COLO668 (cell line): ENCODE data around the gene SLC35D3.
"Not testable (repeated sequence)": the region's sequence is repeated elsewhere in the genome, so short reads cannot be mapped to it uniquely, and the experiment has no call there.

Source experiments
- DNase-seq: peaks from one replicate; lab custom pipeline; 2025; ENCODE audit not compliant: unreplicated experiment; lab: John Stamatoyannopoulos, UW

The SLC35D3 gene

GRCh38 chr6:136922685-136923006, 545 bp downstream of the SLC35D3 start:
- DNase-seq, result peak; percentile 69

GRCh38 chr6:136923116-136923953, 1.2 kb downstream of the SLC35D3 start:
- peak; percentile 87 for DNase-seq

- peak; percentile 42 for DNase-seq
Measured at GRCh38 chr6:136923954-136924673, 2.0 kb downstream of the SLC35D3 start.

- no peak for DNase-seq
Measured at GRCh38 chr6:136926383-136926782, 4.3 kb downstream of the SLC35D3 start.

GRCh38 chr6:136927292-136927691, 5.2 kb downstream of the SLC35D3 start:
- DNase-seq, result peak; percentile 15

GRCh38 chr6:136930528-136930927, 8.4 kb downstream of the SLC35D3 start:
- DNase-seq, result no peak

GRCh38 chr6:136932599-136932998, 10.5 kb downstream of the SLC35D3 start:
- DNase-seq, result no peak

- DNase-seq, result no peak
Measured at GRCh38 chr6:136945072-136945471, 23.0 kb downstream of the SLC35D3 start.

- no peak for DNase-seq
Measured at GRCh38 chr6:136945711-136946121, 23.6 kb downstream of the SLC35D3 start.

GRCh38 chr6:136947037-136947436, 24.9 kb downstream of the SLC35D3 start:
- DNase-seq, result no peak

- not testable (repeated sequence) for DNase-seq
Measured at GRCh38 chr6:136949957-136950356, 27.9 kb downstream of the SLC35D3 start.

GRCh38 chr6:136950436-136951126, 28.5 kb downstream of the SLC35D3 start:
- DNase-seq, result no peak

- DNase-seq, result peak; percentile 73
Measured at GRCh38 chr6:136952714-136953260, 30.7 kb downstream of the SLC35D3 start.

- no peak for DNase-seq
Measured at GRCh38 chr6:136955123-136955522, 33.0 kb downstream of the SLC35D3 start.

GRCh38 chr6:136956590-136957544, 34.8 kb downstream of the SLC35D3 start:
- peak; percentile 30 for DNase-seq

GRCh38 chr6:136958168-136958567, 36.1 kb downstream of the SLC35D3 start:
- DNase-seq, result no peak

- peak; percentile 89 for DNase-seq
Measured at GRCh38 chr6:136959471-136959891, 37.4 kb downstream of the SLC35D3 start.

- DNase-seq, result not testable (repeated sequence)
Measured at GRCh38 chr6:136959935-136960334, 37.8 kb downstream of the SLC35D3 start.

- no peak for DNase-seq
Measured at GRCh38 chr6:136960781-136961180, 38.7 kb downstream of the SLC35D3 start.

GRCh38 chr6:136961848-136962247, 39.7 kb downstream of the SLC35D3 start:
- peak; percentile 8 for DNase-seq
